ENCODE data around the gene SPINK1. TPM values are rescaled to one million over a fixed set of nuclear protein-coding genes. Genes with fewer than 3 reads are reported as not detected.

Gene SPINK1
- total and polyA plus RNA-seq, 12 donors, result 1.2 to 14.7 (median 2.5) TPM; not detected in 3

- H3K4me1 ChIP-seq, result no peaks in the 10 kb centered on the region
- no peak for DNase-seq
- intact Hi-C loops (cut with DNase I), result loop anchor here in 6 of 10 donors (2.0 to 10.0 kb wide), 5 partner anchors 74 to 256 kb away; no protein-coding TSS in a partner anchor
- no peak for ATAC-seq
- no peaks in the 10 kb centered on the region for H3K9me3 ChIP-seq
- H3K27me3 ChIP-seq, result no peaks in the 10 kb centered on the region
- H3K27ac ChIP-seq, result no peak overlapping the region
- H3K4me3 ChIP-seq, result no peak overlapping the region
- H3K36me3 ChIP-seq, result no peaks in the 10 kb centered on the region
- TF ChIP-seq CTCF (IDR thresholded peaks at IDR 0.05), result no peak
- 67 to 89% methylated on average over 1 of the region's 1 CpG for WGBS, 2 donors
Measured at GRCh38 chr5:147858565-147858964, 27.1 kb upstream of the SPINK1 start.

GRCh38 chr5:147857302-147858129 is 26.0 kb upstream of the SPINK1 start:
- WGBS, 2 donors, result 2% methylated on average over 2 of the region's 2 CpGs
- intact Hi-C loops (cut with DNase I), result loop anchor here in 8 of 10 donors (1.0 to 10.0 kb wide), 6 partner anchors 75 to 257 kb away; no protein-coding TSS in a partner anchor

GRCh38 chr5:147856801-147857200 is 25.3 kb upstream of the SPINK1 start:
- intact Hi-C loops (cut with DNase I), result loop anchor here in 6 of 10 donors (1.0 to 10.0 kb wide), 5 partner anchors 76 to 258 kb away; no protein-coding TSS in a partner anchor
- no peaks in the 10 kb centered on the region for H3K36me3 ChIP-seq
- no peak overlapping the region for H3K27ac ChIP-seq
- TF ChIP-seq CTCF (IDR thresholded peaks at IDR 0.05), result no peak
- ATAC-seq, result no peak
- no peaks in the 10 kb centered on the region for H3K4me1 ChIP-seq
- no peak overlapping the region for H3K4me3 ChIP-seq
- DNase-seq, result no peak
- no peaks in the 10 kb centered on the region for H3K9me3 ChIP-seq
- no peaks in the 10 kb centered on the region for H3K27me3 ChIP-seq

More at GRCh38 chr5:147857302-147858129, 26.0 kb upstream of the SPINK1 start:
- peak; percentile 67 to 90 (median 82) for TF ChIP-seq CTCF (IDR thresholded peaks at IDR 0.05)
- Histone ChIP-seq H3K4me1 (no peaks in the 10 kb centered on the region), H3K27ac (no peak overlapping the region), H3K4me3 (no peak overlapping the region), H3K27me3 (no peaks in the 10 kb centered on the region), H3K36me3 (no peaks in the 10 kb centered on the region), H3K9me3 (no peaks in the 10 kb centered on the region)
- peak in 1 of 2 donors; percentile 42 for DNase-seq
- peak in 3 of 8 donors; percentile 46 to 51 (median 46) for ATAC-seq

- 40 to 49% methylated on average over 4 of the region's 4 CpGs for whole genome bisulfite sequencing, 2 donors
- DNase-seq, result no peak
- TF ChIP-seq CTCF (IDR thresholded peaks at IDR 0.05), result no peak
- H3K9me3 ChIP-seq, result no peaks in the 10 kb centered on the region
- no peak for ATAC-seq
- no peaks in the 10 kb centered on the region for H3K36me3 ChIP-seq
- no peaks in the 10 kb centered on the region for H3K27me3 ChIP-seq
- H3K27ac ChIP-seq, result no peak overlapping the region
- H3K4me3 ChIP-seq, result no peak overlapping the region
- intact Hi-C loops (cut with DNase I), result loop anchor here in 5 of 10 donors (2.0 to 10.0 kb wide), 4 partner anchors 77 to 259 kb away; no protein-coding TSS in a partner anchor
- no peaks in the 10 kb centered on the region for H3K4me1 ChIP-seq
Measured at GRCh38 chr5:147855774-147856069, 24.3 kb upstream of the SPINK1 start.

Measured in heart right ventricle (tissue), 16 donors.